Right renal pelvis (tissue), 4 donors: Measurements from ENCODE around the gene SAPCD2. TPM values are rescaled to one million over a fixed set of nuclear protein-coding genes. Genes with fewer than 3 reads are reported as not detected.
"Not testable (repeated sequence)": the region's sequence is repeated elsewhere in the genome, so short reads cannot be mapped to it uniquely, and the experiment has no call there.

ENCODE experiments used
- DNase-seq, 4 donors: peaks; one replicate each; pipeline ENCODE4 v3.0.0-alpha.2; 2013; ENCODE audit warnings: low read depth in 4 of 4, low spot score in 3 of 4, missing footprints in 1 of 4
- polyA plus RNA-seq, 4 donors: library from polyadenylated mRNA; unstranded; fragments of 120-200 nt; gene quantifications; one replicate each; pipeline ENCODE4 v1.2.1, GENCODE V29; 2013; ENCODE audit not compliant: insufficient read length in 4 of 4

SAPCD2 gene
- polyA plus RNA-seq, 4 donors, result 5.4 to 9.5 (median 6.0) TPM

- no peak for DNase-seq
Measured at GRCh38 chr9:137066096-137066861, 4.1 kb downstream of the SAPCD2 start.

- DNase-seq, result no peak
Measured at GRCh38 chr9:137065336-137065967, 4.9 kb downstream of the SAPCD2 start.

GRCh38 chr9:137064880-137065164 lies 5.5 kb downstream of the SAPCD2 start:
- no peak for DNase-seq

GRCh38 chr9:137064027-137064879 lies 6.1 kb downstream of the SAPCD2 start:
- no peak for DNase-seq

- no peak for DNase-seq
Measured at GRCh38 chr9:137063311-137064026, 6.9 kb downstream of the SAPCD2 start.

GRCh38 chr9:137062798-137063197 lies 7.6 kb downstream of the SAPCD2 start:
- DNase-seq, result not testable (repeated sequence)

GRCh38 chr9:137062384-137062783 lies 8.0 kb downstream of the SAPCD2 start:
- DNase-seq, result no peak

GRCh38 chr9:137058521-137059234 lies 11.7 kb downstream of the SAPCD2 start:
- DNase-seq, result no peak

GRCh38 chr9:137057545-137057944 lies 12.8 kb downstream of the SAPCD2 start:
- DNase-seq, result no peak

- no peak for DNase-seq
Measured at GRCh38 chr9:137056739-137057415, 13.5 kb downstream of the SAPCD2 start.

- DNase-seq, result peak in 1 of 4 donors; percentile 63
Measured at GRCh38 chr9:137055385-137056364, 14.7 kb downstream of the SAPCD2 start.

GRCh38 chr9:137054932-137055384 lies 15.4 kb downstream of the SAPCD2 start:
- no peak for DNase-seq

GRCh38 chr9:137053944-137054931 lies 16.1 kb downstream of the SAPCD2 start, which contains the start of gene ENTPD2:
TSS of gene ENTPD2 (minus strand) at chr9:137054061. CDS start at chr9:137053997, 64 bp downstream.
- no peak for DNase-seq

- no peak for DNase-seq
Measured at GRCh38 chr9:137052998-137053943, 17.1 kb downstream of the SAPCD2 start.

GRCh38 chr9:137052293-137052692 lies 18.1 kb downstream of the SAPCD2 start:
- DNase-seq, result no peak
